ENCODE data around the gene CRIP1.

CRIP1 gene

DNA sequence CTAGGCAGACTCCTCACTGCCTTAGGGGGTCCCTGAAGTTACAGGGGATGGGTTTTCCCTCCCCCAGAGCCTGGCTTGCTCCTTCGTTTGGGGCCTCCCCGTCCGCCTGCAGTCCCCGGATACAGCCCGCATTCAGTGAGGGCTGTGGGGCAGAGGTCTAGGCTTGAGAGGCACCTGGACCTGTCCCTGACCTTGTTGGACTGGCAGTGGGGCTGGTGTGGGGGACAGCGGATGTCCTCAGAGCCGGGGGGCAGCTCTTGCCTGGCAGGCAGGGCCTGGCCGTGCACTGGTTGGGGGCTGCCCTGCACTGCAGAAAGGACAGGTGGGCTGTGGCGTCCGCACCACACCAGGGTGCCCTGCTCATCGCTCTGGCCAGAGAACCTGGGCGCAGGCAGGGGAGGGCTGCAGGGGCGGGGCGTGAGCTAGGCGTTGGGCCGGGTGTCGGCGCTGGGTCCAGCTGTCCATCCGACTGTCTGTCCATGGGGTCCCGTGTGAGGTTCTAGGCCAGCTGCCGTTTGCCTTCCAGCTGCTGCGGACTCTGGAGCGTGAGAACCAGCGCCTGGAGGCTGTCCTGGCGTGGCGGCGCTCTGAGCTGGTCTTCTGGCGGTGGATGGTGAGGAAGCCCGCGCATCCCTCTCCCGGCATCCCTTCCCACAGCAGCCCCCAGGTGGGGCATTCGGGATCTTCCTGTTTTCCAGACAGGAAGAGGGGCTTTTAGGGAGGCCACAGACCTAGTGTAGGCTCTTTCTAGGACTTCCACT is 10.3 kb downstream of the CRIP1 start:
- no peaks in the 10 kb centered on the region for H3K79me2 ChIP-seq
- H3K27me3 ChIP-seq (ENCODE audit: control insufficient read depth, insufficient read depth, low read length): no peaks in the 10 kb centered on the region
- no peaks in the 10 kb centered on the region for H3K36me3 ChIP-seq (ENCODE audit: control insufficient read depth, insufficient read depth, low read length)
- no peak overlapping the region for H2AFZ ChIP-seq
- no peak overlapping the region for H3K27ac ChIP-seq
- no peaks in the 10 kb centered on the region for H3K9me3 ChIP-seq (ENCODE audit: control insufficient read depth, low read length)
- TF ChIP-seq CTCF (IDR thresholded peaks at IDR 0.05): no peak
- H3K4me3 ChIP-seq (ENCODE audit: low read depth, low read length): no peak overlapping the region
- no peaks in the 10 kb centered on the region for H3K4me1 ChIP-seq
- no peak overlapping the region for H3K4me2 ChIP-seq (ENCODE audit: low read length)
- no peak overlapping the region for H3K9ac ChIP-seq

DNA sequence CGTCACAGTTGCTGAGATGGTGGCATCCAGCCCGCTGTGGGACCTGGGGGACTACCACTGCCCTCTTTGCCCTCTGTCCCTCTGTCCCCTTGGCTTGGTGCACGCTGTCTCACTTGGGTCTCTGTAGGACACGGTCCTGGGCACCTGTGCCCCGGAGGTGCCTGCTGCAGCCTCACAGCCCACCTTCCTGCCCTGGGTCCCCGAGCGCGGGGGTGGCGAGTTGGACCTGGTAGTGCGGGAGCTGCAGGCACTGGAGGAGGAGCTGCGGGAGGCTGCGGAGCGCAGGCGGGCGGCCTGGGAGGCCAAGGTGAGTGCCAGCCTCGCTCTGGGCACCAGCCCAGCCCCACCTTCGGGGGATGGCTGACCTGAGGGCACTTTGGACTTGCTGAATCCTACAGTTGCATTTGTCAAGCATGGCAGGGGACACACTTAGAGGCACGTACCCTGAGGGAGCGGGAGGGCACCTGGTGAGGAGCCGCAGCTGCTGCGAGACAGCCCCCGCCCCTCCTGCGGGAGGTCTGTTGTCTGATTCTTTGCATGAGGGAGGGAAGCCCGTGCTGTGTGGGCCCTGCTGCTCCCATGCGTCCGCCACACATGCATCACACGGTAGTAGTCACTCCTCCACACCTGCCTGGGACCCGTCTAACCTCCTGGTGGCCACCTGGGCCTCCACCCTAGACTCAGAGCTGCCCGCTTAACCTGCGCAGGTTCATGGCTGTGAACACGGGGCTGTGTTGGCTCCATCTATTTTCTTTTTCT is 11.2 kb downstream of the CRIP1 start:
- TF ChIP-seq CTCF (IDR thresholded peaks at IDR 0.05): no peak
- Histone ChIP-seq H3K79me2 (no peaks in the 10 kb centered on the region), H3K4me3 (ENCODE audit: low read depth, low read length) (no peak overlapping the region), H3K4me2 (ENCODE audit: low read length) (no peak overlapping the region), H3K4me1 (no peaks in the 10 kb centered on the region), H2AFZ (no peak overlapping the region), H3K36me3 (ENCODE audit: control insufficient read depth, insufficient read depth, low read length) (no peaks in the 10 kb centered on the region), H3K27me3 (ENCODE audit: control insufficient read depth, insufficient read depth, low read length) (no peaks in the 10 kb centered on the region), H3K9ac (no peak overlapping the region), H3K9me3 (ENCODE audit: control insufficient read depth, low read length) (no peaks in the 10 kb centered on the region), H3K27ac (no peak overlapping the region)

DNA sequence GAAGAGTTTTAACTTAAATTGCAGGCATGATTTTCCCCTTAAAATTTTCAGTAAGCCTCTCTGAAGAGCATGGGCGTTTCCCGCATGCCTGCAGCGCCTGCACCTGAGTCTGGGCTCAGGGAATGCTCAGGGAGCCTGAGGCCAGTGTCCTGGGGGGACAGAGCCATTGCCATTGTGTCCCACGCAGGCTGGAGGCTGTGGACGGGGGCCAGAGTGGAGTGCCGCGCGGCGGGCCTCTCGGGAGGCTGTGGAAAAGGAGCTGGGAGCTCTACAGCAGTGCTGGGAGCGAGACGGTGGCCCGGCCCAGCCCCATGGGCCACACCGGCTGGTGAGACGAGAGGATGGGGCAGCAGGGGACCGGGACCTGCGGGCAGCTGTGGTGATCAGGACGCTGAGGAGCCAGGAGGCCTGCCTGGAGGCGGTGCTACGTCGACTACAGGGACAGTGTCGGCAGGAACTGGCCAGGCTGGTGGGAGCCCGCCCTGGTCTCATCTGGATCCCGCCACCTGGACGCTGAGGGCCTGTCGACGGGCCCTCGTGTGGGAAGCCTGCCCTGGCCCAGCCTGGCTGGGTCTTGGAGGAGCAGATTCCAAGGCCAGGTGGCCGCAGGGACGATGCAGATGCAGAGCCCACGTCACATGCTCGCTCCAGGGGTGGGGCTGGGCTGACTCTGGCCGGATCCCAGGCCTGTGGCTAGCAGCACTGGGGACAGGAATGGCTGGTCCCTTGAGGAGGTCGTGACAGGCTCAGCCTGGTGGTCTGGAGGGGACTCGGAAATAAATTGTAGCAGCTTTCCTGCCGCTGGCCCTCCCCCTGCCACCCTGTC is 12.0 kb downstream of the CRIP1 start:
- Histone ChIP-seq H3K27ac (no peak overlapping the region), H2AFZ (no peak overlapping the region), H3K36me3 (ENCODE audit: control insufficient read depth, insufficient read depth, low read length) (no peaks in the 10 kb centered on the region), H3K9me3 (ENCODE audit: control insufficient read depth, low read length) (no peaks in the 10 kb centered on the region), H3K79me2 (no peaks in the 10 kb centered on the region), H3K4me3 (ENCODE audit: low read depth, low read length) (no peak overlapping the region), H3K27me3 (ENCODE audit: control insufficient read depth, insufficient read depth, low read length) (no peaks in the 10 kb centered on the region), H3K9ac (no peak overlapping the region), H3K4me1 (no peaks in the 10 kb centered on the region), H3K4me2 (ENCODE audit: low read length) (no peak overlapping the region)
- no peak for TF ChIP-seq CTCF (IDR thresholded peaks at IDR 0.05)

GRCh38 chr14:105499256-105500035 is 12.8 kb downstream of the CRIP1 start:
- Histone ChIP-seq H3K27ac (no peak overlapping the region), H3K4me2 (ENCODE audit: low read length) (no peak overlapping the region), H3K79me2 (no peaks in the 10 kb centered on the region), H3K9ac (no peak overlapping the region), H3K4me3 (ENCODE audit: low read depth, low read length) (no peak overlapping the region), H3K36me3 (ENCODE audit: control insufficient read depth, insufficient read depth, low read length) (no peaks in the 10 kb centered on the region), H3K9me3 (ENCODE audit: control insufficient read depth, low read length) (no peaks in the 10 kb centered on the region), H3K4me1 (no peaks in the 10 kb centered on the region), H3K27me3 (ENCODE audit: control insufficient read depth, insufficient read depth, low read length) (no peaks in the 10 kb centered on the region), H2AFZ (no peak overlapping the region)
- TF ChIP-seq CTCF (IDR thresholded peaks at IDR 0.05): no peak
